ENCODE measurements around the gene CAMTA1. TPM values are rescaled to one million over a fixed set of nuclear protein-coding genes. Genes with fewer than 3 reads are reported as not detected.

CAMTA1 gene
- total and polyA plus RNA-seq, 12 donors: 123 to 265 (median 142) TPM

DNA sequence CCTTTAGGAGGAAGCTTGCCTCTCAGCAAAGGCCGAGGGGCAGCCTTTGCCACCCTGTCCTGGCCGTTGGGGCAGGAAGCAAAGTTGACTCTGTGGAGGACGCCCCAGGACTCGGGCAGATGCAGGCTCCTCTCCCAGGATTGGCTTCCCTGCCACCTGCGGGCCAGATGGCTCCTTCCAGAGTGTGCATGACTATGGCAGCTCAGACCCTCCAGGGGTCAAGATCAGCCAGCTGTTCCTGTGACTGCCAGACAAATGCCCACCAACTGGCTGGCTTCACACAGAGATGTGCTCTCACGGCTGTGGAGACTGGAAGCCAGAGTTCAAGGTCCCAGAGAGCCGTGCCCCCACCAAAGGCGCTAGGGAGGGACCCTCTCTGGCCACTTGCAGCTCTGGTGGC, 898.9 kb downstream of the CAMTA1 start:
- DNase-seq (no peak), ATAC-seq (no peak)
- Histone ChIP-seq H3K4me1 (peaks cover 0 to 12% (median 9%) of the 10 kb centered on the region in 9 donors), H3K27me3 (peaks cover 0 to 24% (median 0%) of the 10 kb centered on the region in 7 donors), H3K4me3 (no peak overlapping the region), H3K36me3 (no peaks in the 10 kb centered on the region), H3K27ac (no peak overlapping the region), H3K9me3 (no peaks in the 10 kb centered on the region)
- TF ChIP-seq, protein P1, sequence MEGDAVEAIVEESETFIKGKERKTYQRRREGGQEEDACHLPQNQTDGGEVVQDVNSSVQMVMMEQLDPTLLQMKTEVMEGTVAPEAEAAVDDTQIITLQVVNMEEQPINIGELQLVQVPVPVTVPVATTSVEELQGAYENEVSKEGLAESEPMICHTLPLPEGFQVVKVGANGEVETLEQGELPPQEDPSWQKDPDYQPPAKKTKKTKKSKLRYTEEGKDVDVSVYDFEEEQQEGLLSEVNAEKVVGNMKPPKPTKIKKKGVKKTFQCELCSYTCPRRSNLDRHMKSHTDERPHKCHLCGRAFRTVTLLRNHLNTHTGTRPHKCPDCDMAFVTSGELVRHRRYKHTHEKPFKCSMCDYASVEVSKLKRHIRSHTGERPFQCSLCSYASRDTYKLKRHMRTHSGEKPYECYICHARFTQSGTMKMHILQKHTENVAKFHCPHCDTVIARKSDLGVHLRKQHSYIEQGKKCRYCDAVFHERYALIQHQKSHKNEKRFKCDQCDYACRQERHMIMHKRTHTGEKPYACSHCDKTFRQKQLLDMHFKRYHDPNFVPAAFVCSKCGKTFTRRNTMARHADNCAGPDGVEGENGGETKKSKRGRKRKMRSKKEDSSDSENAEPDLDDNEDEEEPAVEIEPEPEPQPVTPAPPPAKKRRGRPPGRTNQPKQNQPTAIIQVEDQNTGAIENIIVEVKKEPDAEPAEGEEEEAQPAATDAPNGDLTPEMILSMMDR (IDR thresholded peaks at IDR 0.05): no peak
- 83 to 85% methylated on average over 8 of the region's 8 CpGs for WGBS, 2 donors
- intact Hi-C loops (cut with DNase I): loop anchor here in 2 of 10 donors (5.0 kb wide), 2 partner anchors 48 to 53 kb away; no protein-coding TSS in a partner anchor

DNA sequence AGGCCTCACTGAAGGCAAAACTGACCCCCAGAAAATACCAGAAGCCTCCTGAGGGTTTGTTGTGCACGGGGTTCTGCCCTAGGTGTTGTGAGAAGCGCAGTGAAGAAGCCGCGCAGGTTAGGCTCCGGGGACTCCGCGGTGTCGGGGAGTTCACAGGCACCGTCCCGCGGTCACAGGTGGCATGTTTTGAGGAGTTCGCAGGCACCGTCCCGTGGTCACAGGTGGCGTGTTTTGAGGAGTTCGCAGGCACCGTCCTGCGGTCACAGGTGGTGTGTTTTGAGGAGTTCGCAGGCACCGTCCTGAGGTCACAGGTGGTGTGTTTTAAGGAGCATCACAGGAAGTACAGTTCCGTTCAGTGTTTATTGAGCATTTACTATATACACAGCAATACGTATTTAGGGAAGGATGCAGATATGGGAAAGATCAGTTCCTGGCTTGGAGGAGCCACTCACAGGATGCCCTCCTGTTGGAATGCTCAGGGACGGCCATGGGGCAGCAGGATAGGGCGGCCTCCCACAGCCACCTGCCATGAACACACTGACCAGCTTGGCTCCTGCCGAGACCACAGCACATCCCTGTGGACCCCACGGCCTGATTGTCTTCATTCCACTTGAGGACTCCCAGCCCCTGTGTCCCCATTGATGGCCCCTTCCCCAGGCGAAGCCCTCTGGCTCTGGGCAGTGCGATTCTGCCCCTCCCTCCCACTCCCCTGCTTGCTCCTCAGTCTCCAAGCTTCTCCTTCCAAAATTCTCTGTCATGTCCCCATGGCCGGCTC, 899.8 kb downstream of the CAMTA1 start:
- Histone ChIP-seq H3K4me1 (peaks cover 0 to 6% (median under 1%) of the 10 kb centered on the region in 9 donors), H3K27ac (no peak overlapping the region), H3K4me3 (no peak overlapping the region), H3K9me3 (no peaks in the 10 kb centered on the region), H3K36me3 (no peaks in the 10 kb centered on the region), H3K27me3 (peaks cover 0 to 15% (median 0%) of the 10 kb centered on the region in 7 donors)
- intact Hi-C loops (cut with DNase I): loop anchor here in 2 of 10 donors (5.0 kb wide), 2 partner anchors 47 to 52 kb away; no protein-coding TSS in a partner anchor
- ATAC-seq: no peak
- DNase-seq: no peak
- WGBS, 2 donors: 93 to 94% methylated on average over 29 of the region's 29 CpGs
- TF ChIP-seq, protein P1 (IDR thresholded peaks at IDR 0.05): no peak

DNA sequence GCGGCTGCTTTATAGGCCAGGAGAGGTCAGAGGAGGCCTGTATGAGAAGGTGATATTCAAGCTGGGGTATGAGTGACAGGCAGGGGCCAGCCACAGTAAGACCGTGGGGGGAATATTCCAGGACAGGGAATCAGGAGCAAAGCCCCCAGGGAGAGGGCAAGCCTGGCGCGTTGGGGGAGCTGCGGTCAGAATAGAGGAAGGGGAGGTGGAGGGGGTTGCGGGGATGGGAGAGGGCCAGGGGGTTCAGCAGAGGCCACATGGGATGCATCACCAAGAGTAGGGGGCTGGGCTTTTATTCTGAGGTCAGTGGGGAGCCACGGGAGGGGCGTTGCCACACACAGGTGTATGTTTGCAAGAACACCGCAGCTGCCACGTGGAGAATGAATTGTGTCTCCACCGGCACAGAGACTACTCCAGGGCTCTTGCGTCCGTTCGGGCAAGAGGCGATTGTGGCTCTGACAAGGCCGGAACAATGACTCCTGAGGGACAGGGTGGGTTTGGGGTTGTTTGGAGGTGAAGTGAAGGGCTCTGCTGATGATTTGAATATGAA, 901.1 kb downstream of the CAMTA1 start:
- Histone ChIP-seq H3K27ac (no peak overlapping the region), H3K9me3 (no peaks in the 10 kb centered on the region), H3K4me1 (no peaks in the 10 kb centered on the region), H3K4me3 (no peak overlapping the region), H3K36me3 (no peaks in the 10 kb centered on the region), H3K27me3 (peaks cover 0 to 6% (median 0%) of the 10 kb centered on the region in 7 donors)
- DNase-seq: no peak
- WGBS, 2 donors: 75 to 76% methylated on average over 16 of the region's 16 CpGs
- TF ChIP-seq, protein P1 (IDR thresholded peaks at IDR 0.05): no peak
- no peak for ATAC-seq
- intact Hi-C loops (cut with DNase I): no loop called here

DNA sequence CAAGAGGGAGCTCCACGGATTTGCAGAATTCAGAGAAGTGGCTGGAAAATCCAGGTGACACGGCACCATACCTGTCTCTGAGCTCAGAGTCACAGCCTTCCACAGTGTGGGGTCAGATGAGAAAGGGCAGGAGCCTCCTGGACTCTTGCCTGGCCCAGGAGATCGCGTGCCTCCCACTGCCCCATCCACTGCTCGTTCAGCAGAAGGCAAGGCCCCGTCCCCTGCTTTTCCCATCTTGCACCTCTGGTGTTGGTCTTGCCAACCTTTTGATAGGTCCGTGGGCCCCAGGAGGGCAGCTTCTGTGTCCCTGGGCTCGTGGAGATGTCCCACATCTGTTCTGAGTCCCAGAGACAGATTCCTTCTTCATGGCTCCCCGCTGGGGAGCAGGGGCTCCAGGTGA, 902.2 kb downstream of the CAMTA1 start:
- Histone ChIP-seq H3K9me3 (no peaks in the 10 kb centered on the region), H3K27me3 (peaks cover 0 to 6% (median 0%) of the 10 kb centered on the region in 7 donors), H3K27ac (no peak overlapping the region), H3K4me3 (no peak overlapping the region), H3K36me3 (no peaks in the 10 kb centered on the region), H3K4me1 (no peaks in the 10 kb centered on the region)
- ATAC-seq: no peak
- 82 to 87% methylated on average over 9 of the region's 9 CpGs for WGBS, 2 donors
- TF ChIP-seq, protein P1 (IDR thresholded peaks at IDR 0.05): no peak
- no peak for DNase-seq
- intact Hi-C loops (cut with DNase I): no loop called here
